ENCODE data around the gene TMEM40.

GRCh38 chr3:12722226-12722625 is 36.8 kb downstream of the TMEM40 start:
- TF ChIP-seq CTCF (conservative IDR thresholded peaks at IDR 0.05; ENCODE audit: low read depth in 2 of 2) (no peak), EZH2 (IDR thresholded peaks at IDR 0.05; ENCODE audit: low read depth, unreplicated experiment) (no peak), POLR2AphosphoS5 (IDR thresholded peaks at IDR 0.05; ENCODE audit: low read depth) (no peak), EZH2phosphoT487 (IDR thresholded peaks at IDR 0.05; ENCODE audit: unreplicated experiment) (no peak), JUNB (IDR thresholded peaks at IDR 0.05; ENCODE audit: unreplicated experiment) (no peak)

Data from GM23338 (cell line).